HT1080 (cell line): ENCODE measurements around the gene MFF. TPM values are rescaled to one million over a fixed set of nuclear protein-coding genes. Genes with fewer than 3 reads are reported as not detected.
A peak's percentile ranks its signal among the peaks of the same experiment; 100 is the strongest.

ENCODE experiments used
- DNase-seq: peaks from one replicate; pipeline ENCODE4 v3.0.0-alpha.2; 2015; ENCODE audit warnings: low read depth
- polyA plus RNA-seq, 2 experiments: library from polyadenylated mRNA; depleted of rRNA; stranded (reverse); fragments of >200 nt; gene quantifications; 2 replicates each; pipeline ENCODE4 v1.2.3, GENCODE V29; 2015
- total RNA-seq: library from RNA; depleted of rRNA; stranded (reverse); fragments of >200 nt; shearing (Covaris generic); gene quantifications from 2 replicates; pipeline ENCODE4 v1.2.3, GENCODE V29; 2014; rRNA removed

The MFF gene, protein sequence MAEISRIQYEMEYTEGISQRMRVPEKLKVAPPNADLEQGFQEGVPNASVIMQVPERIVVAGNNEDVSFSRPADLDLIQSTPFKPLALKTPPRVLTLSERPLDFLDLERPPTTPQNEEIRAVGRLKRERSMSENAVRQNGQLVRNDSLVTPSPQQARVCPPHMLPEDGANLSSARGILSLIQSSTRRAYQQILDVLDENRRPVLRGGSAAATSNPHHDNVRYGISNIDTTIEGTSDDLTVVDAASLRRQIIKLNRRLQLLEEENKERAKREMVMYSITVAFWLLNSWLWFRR
- total RNA-seq = 109 and 132 TPM in 2 replicates
- 115 and 131 TPM in 2 replicates for polyA plus RNA-seq (2015; cell fraction: cytosol; rRNA removed)
- polyA plus RNA-seq (2015; cell fraction: nucleus; rRNA removed) = 104 TPM in 2 replicates

DNA sequence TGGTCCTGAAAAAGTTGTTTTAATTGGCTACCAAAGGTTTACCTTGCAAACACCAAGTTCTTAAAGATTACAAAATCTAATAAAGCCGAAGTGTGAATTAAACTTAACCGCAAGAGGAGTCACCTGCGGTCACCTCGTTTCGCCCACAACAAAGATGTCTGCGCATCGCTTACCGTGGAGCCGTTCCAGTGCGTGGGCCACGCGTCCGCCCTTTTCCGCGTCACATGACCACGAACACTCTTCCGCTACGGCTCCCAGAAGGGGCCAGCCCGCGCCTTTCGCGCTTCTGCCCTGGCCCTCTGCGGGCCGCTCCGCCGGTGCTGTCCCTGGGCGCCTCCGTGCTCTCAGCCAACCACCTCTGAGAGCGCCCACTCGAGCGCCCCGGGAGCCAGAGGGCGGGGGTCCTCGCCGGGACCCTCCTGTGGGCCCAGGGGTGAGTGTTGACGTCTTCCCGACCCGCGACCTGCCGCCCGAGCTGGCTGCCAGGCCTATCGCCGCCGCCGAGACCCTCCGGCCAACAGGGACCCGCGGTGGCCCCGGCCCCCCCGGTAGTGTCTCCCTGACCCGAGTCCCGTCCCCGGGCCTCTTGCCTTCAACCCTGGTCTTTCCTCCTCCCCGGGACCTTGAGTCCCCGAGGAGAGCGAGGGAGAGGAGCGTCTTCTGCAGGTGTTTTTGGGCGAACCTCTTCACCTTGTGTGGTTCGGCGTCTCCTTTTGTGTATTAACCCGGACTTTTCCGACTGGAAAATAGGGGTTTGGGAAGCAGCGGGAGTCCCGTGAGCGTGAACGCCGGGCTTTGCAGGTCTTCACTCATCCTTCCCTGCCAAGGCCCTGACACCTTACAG is at the start of gene MFF:
TSS of gene MFF (plus strand) at position 257 of the 844 bp plus-strand sequence. CDS start 5,415 bp downstream, outside the sequence.
- peak; percentile 89 for DNase-seq

- DNase-seq = no peak
These were observed 44.2 kb upstream of the MFF start for GRCh38 chr2:227280895-227281294.

GRCh38 chr2:227285741-227286236 is 39.3 kb upstream of the MFF start:
- no peak for DNase-seq

DNA sequence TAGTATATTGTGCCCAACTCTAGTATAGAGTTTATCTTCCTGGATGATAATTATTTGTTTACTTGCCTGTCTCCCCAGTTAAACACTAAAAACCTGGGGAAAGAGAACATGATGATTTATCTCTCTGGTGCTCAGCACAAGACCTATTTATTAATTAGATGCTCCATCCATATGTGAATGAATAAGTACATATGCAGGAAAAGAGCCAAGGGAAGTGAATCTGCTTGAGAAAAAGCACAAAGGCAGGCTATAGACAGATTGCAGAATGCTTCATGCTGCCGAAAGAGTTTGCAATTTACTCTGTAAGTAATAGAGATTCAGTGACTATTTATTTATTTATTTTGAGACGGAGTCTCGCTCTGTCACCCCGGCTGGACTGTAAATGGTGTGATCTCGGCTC is 37.3 kb upstream of the MFF start:
- no peak for DNase-seq

DNA sequence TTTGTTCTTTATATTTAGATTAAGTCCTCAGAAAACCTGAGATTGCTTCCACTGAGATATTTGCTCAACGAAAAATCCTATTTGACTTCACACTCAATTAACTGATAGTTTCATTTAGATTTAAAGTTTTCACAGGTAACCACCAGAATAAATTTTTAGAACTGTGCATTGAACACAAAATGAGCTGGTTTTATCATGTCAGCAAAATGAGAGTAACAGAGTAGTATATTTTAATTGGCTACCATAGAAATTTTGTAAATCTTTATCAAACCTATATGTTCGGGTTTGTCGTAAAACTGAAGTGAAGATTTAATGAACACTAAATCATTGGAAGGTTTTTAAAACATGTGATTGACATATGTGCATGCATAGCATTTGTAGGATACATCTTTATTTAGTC is 32.7 kb upstream of the MFF start:
- DNase-seq = no peak

GRCh38 chr2:227293531-227293930 is 31.5 kb upstream of the MFF start:
- DNase-seq = no peak

- no peak for DNase-seq
These were observed 29.2 kb upstream of the MFF start for GRCh38 chr2:227295806-227296205.

- no peak for DNase-seq
These were observed 28.2 kb upstream of the MFF start for GRCh38 chr2:227296671-227297405.

- no peak for DNase-seq
These were observed 23.5 kb upstream of the MFF start for GRCh38 chr2:227301523-227301922.

- no peak for DNase-seq
These were observed 16.3 kb upstream of the MFF start for GRCh38 chr2:227308784-227309183.

DNA sequence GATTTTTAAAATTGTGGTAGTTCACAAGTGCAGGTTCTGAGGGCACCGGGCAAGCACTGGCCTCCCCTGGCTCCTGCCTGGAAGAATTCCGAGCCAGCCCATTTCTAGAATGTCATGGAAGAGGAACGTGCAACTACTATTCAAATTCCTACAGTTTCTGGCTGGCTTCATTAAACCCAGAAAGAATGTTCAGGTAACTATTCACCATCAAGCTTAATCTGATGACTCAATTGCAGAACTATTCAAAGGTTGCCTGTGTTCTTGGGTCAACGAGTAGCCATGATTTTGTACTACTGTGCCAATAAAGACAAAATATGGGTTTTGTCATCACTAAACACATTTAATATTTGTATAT is 14.3 kb upstream of the MFF start:
- DNase-seq = no peak

- DNase-seq = no peak
These were observed 13.1 kb upstream of the MFF start for GRCh38 chr2:227311861-227312506.

DNA sequence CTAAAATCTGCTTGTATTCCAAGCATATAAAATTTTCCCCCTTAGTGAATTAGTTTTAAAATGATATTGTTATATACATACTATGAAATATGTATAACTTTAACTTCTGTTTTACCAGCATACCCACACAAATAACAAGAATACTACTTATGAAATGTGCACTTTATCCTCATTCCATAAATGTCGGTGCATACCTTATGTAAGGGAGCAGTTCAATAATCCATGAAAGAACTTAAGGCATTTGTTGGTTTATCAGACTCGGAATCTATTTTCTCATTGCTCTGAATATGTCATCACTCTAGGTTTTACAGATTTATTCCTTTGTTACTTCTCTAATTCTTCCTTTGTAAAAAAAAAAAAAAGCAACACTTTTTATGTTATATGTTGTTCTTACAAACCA is 12.5 kb upstream of the MFF start:
- no peak for DNase-seq

DNA sequence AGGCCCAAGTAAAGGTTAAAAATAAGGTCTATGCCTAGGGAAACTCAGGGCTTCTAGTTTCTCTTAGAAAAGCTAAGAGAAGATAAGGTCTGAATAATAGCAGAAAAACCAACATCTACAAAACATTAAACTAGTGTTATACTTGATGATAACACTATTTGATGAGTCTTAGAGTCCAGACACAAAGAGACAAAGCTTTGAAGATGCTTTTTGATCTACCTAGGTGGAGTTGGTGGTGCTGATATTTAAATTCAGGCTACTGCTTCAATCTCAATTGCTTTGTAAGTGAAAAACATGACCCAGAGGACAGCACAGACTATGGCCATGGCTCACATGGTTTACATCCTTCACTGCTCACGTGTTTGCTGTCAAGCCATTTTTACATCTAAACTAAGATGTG is 11.7 kb upstream of the MFF start:
- no peak for DNase-seq

DNA sequence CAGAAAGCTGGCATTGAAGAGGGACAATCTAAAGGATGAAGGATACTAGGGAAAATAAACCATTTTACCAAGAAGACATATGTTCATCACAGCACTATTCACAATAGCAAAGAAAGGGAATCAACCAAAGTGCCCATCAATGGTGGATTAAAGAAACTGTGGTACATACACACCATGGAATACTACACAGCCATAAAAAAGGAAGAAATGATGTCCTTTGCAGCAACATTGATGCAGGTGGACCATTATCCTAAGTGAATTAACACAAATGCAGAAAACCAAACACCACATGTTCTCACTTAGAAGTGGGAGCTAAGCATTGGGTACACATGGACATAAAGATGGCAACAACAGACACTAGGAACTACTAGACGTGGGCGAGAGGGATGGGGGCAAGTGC is 7.2 kb upstream of the MFF start:
- no peak for DNase-seq

GRCh38 chr2:227320305-227321094 is 4.6 kb upstream of the MFF start:
- DNase-seq = no peak

DNA sequence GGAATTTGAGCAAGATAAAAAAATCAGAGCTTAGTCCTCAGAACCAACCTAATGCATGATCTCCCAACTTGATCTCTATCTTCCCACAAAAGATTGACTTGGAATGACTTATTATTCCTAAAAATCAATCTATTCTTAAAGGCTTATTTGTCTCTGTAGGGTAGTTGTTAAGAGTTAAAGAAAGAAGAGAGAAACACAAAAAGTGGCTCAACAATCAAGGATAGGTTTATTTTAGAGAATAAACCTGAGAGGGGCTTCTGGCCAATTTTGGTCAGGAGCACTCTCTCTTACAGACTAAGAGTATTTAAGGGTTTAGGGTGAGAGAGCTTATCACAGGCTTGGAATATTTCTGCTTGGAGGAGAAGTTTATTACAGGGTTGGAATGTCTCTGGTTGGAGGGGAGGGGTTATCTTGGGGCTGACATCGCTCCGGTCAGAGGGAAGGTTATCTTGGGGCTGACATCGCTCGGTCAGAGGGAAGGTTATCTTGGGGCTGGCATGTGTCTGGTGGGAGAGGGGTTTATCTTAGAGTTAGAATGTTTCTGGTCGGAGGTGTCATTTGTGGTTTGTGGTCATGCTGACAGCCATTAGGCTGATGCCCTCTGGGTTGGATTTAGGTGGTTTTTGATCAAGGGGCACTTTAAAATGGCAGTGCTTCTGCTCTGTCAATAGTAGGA is 2.4 kb upstream of the MFF start:
- no peak for DNase-seq

DNA sequence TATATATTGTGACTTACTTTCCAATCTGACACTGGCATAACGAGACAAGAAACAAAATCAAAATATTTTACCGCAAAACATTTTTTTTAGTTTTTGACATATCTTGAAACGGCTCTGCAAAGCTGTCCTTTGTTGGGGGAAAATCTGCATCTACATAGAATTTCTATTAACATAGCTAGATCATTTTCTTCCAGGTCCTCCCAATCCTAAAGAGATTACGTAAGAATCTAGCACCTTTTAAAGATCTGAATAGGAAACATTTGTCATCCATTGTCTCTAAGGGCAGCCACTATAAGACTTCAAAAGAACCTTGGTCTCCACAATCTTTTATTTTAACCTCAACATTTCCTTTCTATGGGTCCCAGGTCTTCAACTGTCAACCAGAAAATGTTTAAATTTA is 1.2 kb upstream of the MFF start:
- DNase-seq = no peak

GRCh38 chr2:227324642-227324994 is 433 bp upstream of the MFF start:
- no peak for DNase-seq

- peak; percentile 49 for DNase-seq
These were observed 766 bp downstream of the MFF start for GRCh38 chr2:227325839-227326195.
